SU-DHL-6 (cell line): ENCODE data around the gene THBD.

Experiments used
- H2AFZ ChIP-seq: fragments of 200-600 bp; sonication (generic); 2 replicates; pipeline ENCODE4 v1.6.1; 2014; ENCODE audit warnings: low read depth, mild to moderate bottlenecking, moderate library complexity, mixed read lengths, antibody characterized with exemption, low read length; ENCODE audit not compliant: severe bottlenecking
- H3F3A ChIP-seq: fragments of 200-600 bp; shearing (Covaris generic); 2 replicates; pipeline ENCODE4 v1.6.0; 2016; ENCODE audit warnings: antibody characterized with exemption, mild to moderate bottlenecking; ENCODE audit not compliant: insufficient read depth
- H3K27ac ChIP-seq: fragments of 200-600 bp; sonication (generic); 2 replicates; pipeline ENCODE4 v1.5.1; 2016; ENCODE audit warnings: low read depth, mild to moderate bottlenecking, low read length, moderate library complexity, mixed read lengths
- H3K27me3 ChIP-seq: fragments of 200-600 bp; sonication (generic), shearing (Covaris generic); 2 replicates; pipeline ENCODE4 v1.6.0; 2014; ENCODE audit warnings: mild to moderate bottlenecking, low read length
- H3K36me3 ChIP-seq: fragments of 200-600 bp; sonication (generic); 2 replicates; pipeline ENCODE4 v1.6.1; 2014; ENCODE audit warnings: mild to moderate bottlenecking, low read length, mixed read lengths
- H3K4me2 ChIP-seq: fragments of 300-600, 200-600 bp; shearing (Covaris generic), sonication (generic); 2 replicates; pipeline ENCODE4 v1.6.0; 2014; ENCODE audit warnings: low read length, low read depth, mild to moderate bottlenecking; ENCODE audit not compliant: poor library complexity, severe bottlenecking
- H3K4me3 ChIP-seq: fragments of 200-600 bp; sonication (generic); 2 replicates; pipeline ENCODE4 v1.5.1; 2014; ENCODE audit warnings: antibody characterized with exemption, low read length, mild to moderate bottlenecking, mixed read lengths; ENCODE audit not compliant: insufficient read depth, poor library complexity, severe bottlenecking
- H3K79me2 ChIP-seq: fragments of 200-600 bp; sonication (generic); 2 replicates; pipeline ENCODE4 v1.6.1; 2014; ENCODE audit warnings: mild to moderate bottlenecking, low read length, moderate library complexity; ENCODE audit not compliant: insufficient read depth
- H3K9ac ChIP-seq: fragments of 200-600 bp; sonication (generic); 2 replicates; pipeline ENCODE4 v1.7.0; 2014; ENCODE audit warnings: mild to moderate bottlenecking, low read length
- H3K9me2 ChIP-seq: fragments of 200-600 bp; sonication (generic); replicated peaks from 2 replicates; pipeline ENCODE4 v1.6.1; 2014; ENCODE audit warnings: low read length; ENCODE audit not compliant: insufficient read depth
- H3K9me3 ChIP-seq: fragments of 200-600 bp; sonication (generic); 2 replicates; pipeline ENCODE4 v1.6.1; 2014; ENCODE audit warnings: low read length, mixed read lengths; ENCODE audit not compliant: insufficient read depth
- H4K20me1 ChIP-seq: fragments of 200-600 bp; sonication (generic); 2 replicates; pipeline ENCODE4 v1.6.1; 2014; ENCODE audit warnings: low read depth, mild to moderate bottlenecking, antibody characterized with exemption, low read length, moderate library complexity, mixed read lengths
- EZH2phosphoT487 ChIP-seq: fragments of 200-600 bp; sonication (generic), shearing (Covaris generic); conservative IDR thresholded peaks from 2 replicates; pipeline ENCODE4 v1.6.1; 2018; ENCODE audit warnings: mild to moderate bottlenecking, antibody characterized with exemption, low read length, moderate library complexity, mixed read lengths
- TF ChIP-seq, protein P1 (sequence below): fragments of 200-600 bp; sonication (generic); IDR thresholded peaks from one replicate; pipeline ENCODE4 v1.5.1; 2017; ENCODE audit warnings: antibody characterized with exemption, mild to moderate bottlenecking, low read length, moderate library complexity; ENCODE audit not compliant: insufficient read depth, poor library complexity, severe bottlenecking

Gene THBD

GRCh38 chr20:23071996-23072395, 22.5 kb upstream of the THBD start:
- Histone ChIP-seq H3K9ac (no peak overlapping the region), H3K27me3 (no peaks in the 10 kb centered on the region), H3K4me2 (no peak overlapping the region), H3K4me3 (no peak overlapping the region), H3K27ac (no peak overlapping the region), H3K36me3 (no peaks in the 10 kb centered on the region), H3F3A (no peaks in the 10 kb centered on the region), H4K20me1 (no peaks in the 10 kb centered on the region), H3K9me2 (no peaks in the 10 kb centered on the region), H3K79me2 (no peaks in the 10 kb centered on the region), H2AFZ (no peak overlapping the region), H3K9me3 (no peaks in the 10 kb centered on the region)
- no peak for TF ChIP-seq EZH2phosphoT487
- TF ChIP-seq, protein P1, sequence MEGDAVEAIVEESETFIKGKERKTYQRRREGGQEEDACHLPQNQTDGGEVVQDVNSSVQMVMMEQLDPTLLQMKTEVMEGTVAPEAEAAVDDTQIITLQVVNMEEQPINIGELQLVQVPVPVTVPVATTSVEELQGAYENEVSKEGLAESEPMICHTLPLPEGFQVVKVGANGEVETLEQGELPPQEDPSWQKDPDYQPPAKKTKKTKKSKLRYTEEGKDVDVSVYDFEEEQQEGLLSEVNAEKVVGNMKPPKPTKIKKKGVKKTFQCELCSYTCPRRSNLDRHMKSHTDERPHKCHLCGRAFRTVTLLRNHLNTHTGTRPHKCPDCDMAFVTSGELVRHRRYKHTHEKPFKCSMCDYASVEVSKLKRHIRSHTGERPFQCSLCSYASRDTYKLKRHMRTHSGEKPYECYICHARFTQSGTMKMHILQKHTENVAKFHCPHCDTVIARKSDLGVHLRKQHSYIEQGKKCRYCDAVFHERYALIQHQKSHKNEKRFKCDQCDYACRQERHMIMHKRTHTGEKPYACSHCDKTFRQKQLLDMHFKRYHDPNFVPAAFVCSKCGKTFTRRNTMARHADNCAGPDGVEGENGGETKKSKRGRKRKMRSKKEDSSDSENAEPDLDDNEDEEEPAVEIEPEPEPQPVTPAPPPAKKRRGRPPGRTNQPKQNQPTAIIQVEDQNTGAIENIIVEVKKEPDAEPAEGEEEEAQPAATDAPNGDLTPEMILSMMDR: no peak

DNA sequence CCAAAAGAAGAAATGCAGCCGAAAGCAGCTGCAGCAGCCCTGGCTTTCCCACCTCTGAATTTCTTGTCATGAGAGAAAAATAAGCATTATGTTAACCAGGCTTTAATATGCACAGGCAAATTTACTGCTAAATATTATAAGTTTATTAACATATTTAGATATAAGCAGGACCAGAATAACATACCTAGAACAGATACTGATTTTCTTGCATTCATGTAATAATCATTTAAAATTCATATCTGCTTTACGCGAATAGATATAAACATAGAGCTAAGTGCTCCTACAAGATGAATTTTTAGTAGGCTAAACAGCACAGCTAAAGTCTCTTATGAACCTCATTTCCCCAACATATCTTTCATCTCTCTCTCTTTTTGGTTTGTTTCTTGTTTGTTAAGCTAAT, 21.9 kb upstream of the THBD start:
- Histone ChIP-seq H3F3A (no peaks in the 10 kb centered on the region), H3K27me3 (no peaks in the 10 kb centered on the region), H4K20me1 (no peaks in the 10 kb centered on the region), H3K36me3 (no peaks in the 10 kb centered on the region), H3K27ac (no peak overlapping the region), H3K9me2 (no peaks in the 10 kb centered on the region), H3K4me3 (no peak overlapping the region), H3K79me2 (no peaks in the 10 kb centered on the region), H3K9me3 (no peaks in the 10 kb centered on the region), H2AFZ (no peak overlapping the region), H3K9ac (no peak overlapping the region), H3K4me2 (no peak overlapping the region)
- TF ChIP-seq, protein P1: no peak
- no peak for TF ChIP-seq EZH2phosphoT487

- Histone ChIP-seq H3K9ac (no peak overlapping the region), H2AFZ (no peak overlapping the region), H3K27me3 (no peaks in the 10 kb centered on the region), H3K27ac (no peak overlapping the region), H3K4me3 (no peak overlapping the region), H3F3A (no peaks in the 10 kb centered on the region), H3K4me2 (no peak overlapping the region), H4K20me1 (no peaks in the 10 kb centered on the region), H3K9me3 (no peaks in the 10 kb centered on the region), H3K79me2 (no peaks in the 10 kb centered on the region), H3K9me2 (no peaks in the 10 kb centered on the region), H3K36me3 (no peaks in the 10 kb centered on the region)
- TF ChIP-seq EZH2phosphoT487: no peak
- TF ChIP-seq, protein P1: no peak
These were observed 19.6 kb upstream of the THBD start for GRCh38 chr20:23069108-23069507.
